ENCODE measurements around the gene SLC6A5. TPM values are rescaled to one million over a fixed set of nuclear protein-coding genes. Genes with fewer than 3 reads are reported as not detected.

The SLC6A5 gene
- total and polyA plus RNA-seq, 2 of the 4 experiments (the other 2 are of a cell fraction): not detected

DNA sequence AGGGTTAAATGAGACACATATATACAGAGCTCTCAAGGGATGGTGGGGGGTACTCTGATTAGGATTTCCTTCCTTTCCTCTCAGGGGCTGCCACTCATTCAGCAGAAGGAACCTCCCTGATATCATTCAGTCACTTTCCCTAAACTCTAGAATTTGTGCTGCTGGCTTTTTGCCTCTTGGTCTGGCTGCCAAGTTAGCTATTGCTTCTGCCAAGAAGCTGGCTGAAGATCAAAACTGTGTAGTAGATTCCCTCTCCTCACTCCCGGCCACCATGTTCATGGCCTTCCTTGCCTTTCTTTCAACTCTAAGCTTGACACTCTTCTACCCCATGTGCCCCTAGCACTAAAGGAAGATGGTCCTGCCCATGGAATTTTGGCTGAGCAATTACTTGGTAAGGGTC lies 18.7 kb downstream of the SLC6A5 start:
- no CpG with 5 or more reads among the region's 1 CpG for WGBS, 2 experiments (ENCODE audit: extremely low coverage in 2 of 2, insufficient read length in 1 of 2)
- no peaks in the 10 kb centered on the region for H3K9me3 ChIP-seq (ENCODE audit: control insufficient read depth, insufficient read depth, low read length)
- no peak overlapping the region for H3K9ac ChIP-seq (ENCODE audit: low read depth, low read length)
- H3K18ac ChIP-seq (ENCODE audit: low read depth, low read length): no peak overlapping the region
- no peak overlapping the region for H2BK15ac ChIP-seq (ENCODE audit: low read depth, low read length)
- no peak overlapping the region for H2BK5ac ChIP-seq (ENCODE audit: low read depth, low read length, poor library complexity, severe bottlenecking)
- no peak overlapping the region for H3K4me2 ChIP-seq (ENCODE audit: low read depth, low read length)
- H3K14ac ChIP-seq (replicated peaks; ENCODE audit: low read depth, low read length): no peak overlapping the region
- H3K79me1 ChIP-seq (ENCODE audit: low read depth in 1 of 2, low read length in 2 of 2): no peaks in the 10 kb centered on the region
- no peak overlapping the region for H2BK20ac ChIP-seq (ENCODE audit: low read depth, low read length)
- ATAC-seq (ENCODE audit: low read depth) (no peak), DNase-seq (no peak)
- no peak overlapping the region for H4K5ac ChIP-seq (ENCODE audit: low read depth, low read length)
- no peaks in the 10 kb centered on the region; the same call in 1 of the 2 replicates for H3K27me3 ChIP-seq (ENCODE audit: control insufficient read depth, insufficient read depth, low read length)
- H2AK9ac ChIP-seq (replicated peaks; ENCODE audit: low read depth, low read length, poor library complexity): no peak overlapping the region
- H2AFZ ChIP-seq (replicated peaks; ENCODE audit: low read length, poor library complexity): no peak overlapping the region
- H3K56ac ChIP-seq (ENCODE audit: extremely low read depth, insufficient read depth, low read length): no peak overlapping the region
- intact Hi-C loops (cut with micrococcal nuclease) (loop anchor here (10.0 kb wide), 1 partner anchor 673 kb away; no protein-coding TSS in a partner anchor), in situ Hi-C loops (cut with MboI; ENCODE audit: low sequenced_read_pairs) (loop anchor here (25.0 kb wide), 1 partner anchor 681 kb away; no protein-coding TSS in a partner anchor), dilution Hi-C loops (cut with HindIII; ENCODE audit: low sequenced_read_pairs, unreplicated experiment) (no loop called here)
- TF ChIP-seq CHD1 (IDR thresholded peaks at IDR 0.05; ENCODE audit: low read depth, low read length) (no peak), CEBPB (IDR thresholded peaks at IDR 0.05; ENCODE audit: low read depth, low read length) (no peak), RAD21 (IDR thresholded peaks at IDR 0.05; ENCODE audit: low read length) (no peak), RFX5 (IDR thresholded peaks at IDR 0.05; ENCODE audit: low read depth, low read length) (no peak), USF2 (IDR thresholded peaks at IDR 0.05; ENCODE audit: low read depth, low read length) (no peak), MAFK (IDR thresholded peaks at IDR 0.05; ENCODE audit: low read depth, low read length) (no peak), FOS (IDR thresholded peaks at IDR 0.05; ENCODE audit: low read depth, low read length) (no peak), SMC3 (IDR thresholded peaks at IDR 0.05; ENCODE audit: low read depth, low read length) (no peak), POLR2A (IDR thresholded peaks at IDR 0.05; ENCODE audit: low read depth, low read length) (no peak), MXI1 (IDR thresholded peaks at IDR 0.05; ENCODE audit: borderline replicate concordance, low read depth, low read length) (no peak), BHLHE40 (IDR thresholded peaks at IDR 0.05; ENCODE audit: low read depth, low read length) (no peak), RCOR1 (IDR thresholded peaks at IDR 0.05; ENCODE audit: insufficient replicate concordance, low read length) (no peak), NFE2L2 (IDR thresholded peaks at IDR 0.05; ENCODE audit: low read depth, low read length) (no peak), MAZ (IDR thresholded peaks at IDR 0.05; ENCODE audit: borderline replicate concordance, low read depth, low read length) (no peak)
- TF ChIP-seq, protein P1, sequence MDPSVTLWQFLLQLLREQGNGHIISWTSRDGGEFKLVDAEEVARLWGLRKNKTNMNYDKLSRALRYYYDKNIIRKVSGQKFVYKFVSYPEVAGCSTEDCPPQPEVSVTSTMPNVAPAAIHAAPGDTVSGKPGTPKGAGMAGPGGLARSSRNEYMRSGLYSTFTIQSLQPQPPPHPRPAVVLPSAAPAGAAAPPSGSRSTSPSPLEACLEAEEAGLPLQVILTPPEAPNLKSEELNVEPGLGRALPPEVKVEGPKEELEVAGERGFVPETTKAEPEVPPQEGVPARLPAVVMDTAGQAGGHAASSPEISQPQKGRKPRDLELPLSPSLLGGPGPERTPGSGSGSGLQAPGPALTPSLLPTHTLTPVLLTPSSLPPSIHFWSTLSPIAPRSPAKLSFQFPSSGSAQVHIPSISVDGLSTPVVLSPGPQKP (IDR thresholded peaks at IDR 0.05; ENCODE audit: borderline replicate concordance, low read depth, low read length): no peak
- TF ChIP-seq, protein P2, sequence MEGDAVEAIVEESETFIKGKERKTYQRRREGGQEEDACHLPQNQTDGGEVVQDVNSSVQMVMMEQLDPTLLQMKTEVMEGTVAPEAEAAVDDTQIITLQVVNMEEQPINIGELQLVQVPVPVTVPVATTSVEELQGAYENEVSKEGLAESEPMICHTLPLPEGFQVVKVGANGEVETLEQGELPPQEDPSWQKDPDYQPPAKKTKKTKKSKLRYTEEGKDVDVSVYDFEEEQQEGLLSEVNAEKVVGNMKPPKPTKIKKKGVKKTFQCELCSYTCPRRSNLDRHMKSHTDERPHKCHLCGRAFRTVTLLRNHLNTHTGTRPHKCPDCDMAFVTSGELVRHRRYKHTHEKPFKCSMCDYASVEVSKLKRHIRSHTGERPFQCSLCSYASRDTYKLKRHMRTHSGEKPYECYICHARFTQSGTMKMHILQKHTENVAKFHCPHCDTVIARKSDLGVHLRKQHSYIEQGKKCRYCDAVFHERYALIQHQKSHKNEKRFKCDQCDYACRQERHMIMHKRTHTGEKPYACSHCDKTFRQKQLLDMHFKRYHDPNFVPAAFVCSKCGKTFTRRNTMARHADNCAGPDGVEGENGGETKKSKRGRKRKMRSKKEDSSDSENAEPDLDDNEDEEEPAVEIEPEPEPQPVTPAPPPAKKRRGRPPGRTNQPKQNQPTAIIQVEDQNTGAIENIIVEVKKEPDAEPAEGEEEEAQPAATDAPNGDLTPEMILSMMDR (conservative IDR thresholded peaks at IDR 0.05; ENCODE audit: low read depth, low read length): no peak
- no peaks in the 10 kb centered on the region for H3K4me1 ChIP-seq (ENCODE audit: control insufficient read depth, insufficient read depth, low read length)
- no peak overlapping the region for H2AK5ac ChIP-seq (ENCODE audit: low read depth, low read length)
- H4K8ac ChIP-seq (ENCODE audit: low read depth in 2 of 2, low read length in 2 of 2): no peak overlapping the region
- H4K91ac ChIP-seq (ENCODE audit: insufficient read depth, low read depth, low read length): no peak overlapping the region
- H3K36me3 ChIP-seq (ENCODE audit: control insufficient read depth, insufficient read depth, low read length): no peaks in the 10 kb centered on the region
- no peak overlapping the region for H3K23ac ChIP-seq (ENCODE audit: low read depth, low read length)
- no peak overlapping the region for H3K27ac ChIP-seq (ENCODE audit: insufficient read depth, low read length)
- no peak overlapping the region for H2BK120ac ChIP-seq (ENCODE audit: low read depth, low read length)
- no peak overlapping the region for H3K4me3 ChIP-seq (ENCODE audit: insufficient read depth, low read depth, low read length)
- ChIA-PET POLR2A (ENCODE audit: unreplicated experiment) (interaction anchor here (0.5 kb wide), 1 partner anchor 222 kb away, joined by 3 read pairs; no protein-coding TSS in a partner anchor), CTCF (interaction anchor here (1.4 kb wide), 1 partner anchor 221 kb away, joined by 6 read pairs; no protein-coding TSS in a partner anchor)
- no TSS peak for BruUV-seq (replicated peaks)
- H4K20me1 ChIP-seq (ENCODE audit: insufficient read depth, low read length): no peaks in the 10 kb centered on the region
- H3K9me1 ChIP-seq (ENCODE audit: insufficient read depth, low read length): no peaks in the 10 kb centered on the region
- H3K4ac ChIP-seq (ENCODE audit: low read depth, low read length): no peak overlapping the region

All from IMR-90 (cell line).